Epithelial cell of proximal tubule (primary cell): Measurements from ENCODE around the gene MRPL1. TPM values are rescaled to one million over a fixed set of nuclear protein-coding genes. Genes with fewer than 3 reads are reported as not detected.

Experiments
- DNase-seq: peaks from one replicate; pipeline ENCODE4 v3.0.0-alpha.2; 2011; ENCODE audit warnings: low read depth
- H3K4me3 ChIP-seq: 2 replicates; pipeline ENCODE4 v1.5.1; 2011; ENCODE audit warnings: low read depth, mild to moderate bottlenecking, low read length
- CTCF ChIP-seq: conservative IDR thresholded peaks from 2 replicates; pipeline ENCODE4 v1.5.1; 2012; ENCODE audit warnings: low read depth, mild to moderate bottlenecking, low read length
- total RNA-seq: library from RNA; depleted of rRNA; stranded (reverse); fragments of >200 nt; gene quantifications from 2 replicates; pipeline ENCODE4 v1.2.3, GENCODE V29; 2015

Gene MRPL1
- total RNA-seq, 1 donor from 2014 or later: 54.2 TPM

GRCh38 chr4:77833126-77833724 is 29.4 kb upstream of the MRPL1 start:
- no peak overlapping the region for H3K4me3 ChIP-seq
- TF ChIP-seq CTCF: no peak
- DNase-seq: no peak

- H3K4me3 ChIP-seq: no peak overlapping the region
- TF ChIP-seq CTCF: no peak
- DNase-seq: no peak
These were observed 28.2 kb upstream of the MRPL1 start for GRCh38 chr4:77834403-77834802.

- H3K4me3 ChIP-seq: no peak overlapping the region
- TF ChIP-seq CTCF: no peak
- no peak for DNase-seq
These were observed 19.0 kb upstream of the MRPL1 start for GRCh38 chr4:77843628-77844027.

- no peak for DNase-seq
- TF ChIP-seq CTCF: no peak
- no peak overlapping the region for H3K4me3 ChIP-seq
These were observed 18.3 kb upstream of the MRPL1 start for GRCh38 chr4:77844363-77844762.

- H3K4me3 ChIP-seq: no peak overlapping the region
- DNase-seq: no peak
- no peak for TF ChIP-seq CTCF
These were observed 17.2 kb upstream of the MRPL1 start for GRCh38 chr4:77845400-77845799.

GRCh38 chr4:77845929-77846328 is 16.7 kb upstream of the MRPL1 start:
- no peak overlapping the region for H3K4me3 ChIP-seq
- no peak for TF ChIP-seq CTCF
- DNase-seq: no peak

- DNase-seq: no peak
- H3K4me3 ChIP-seq: no peak overlapping the region
- TF ChIP-seq CTCF: no peak
These were observed 14.1 kb upstream of the MRPL1 start for GRCh38 chr4:77848508-77848907.
